ENCODE measurements around the gene DHH.
"Not testable (repeated sequence)": the region's sequence is repeated elsewhere in the genome, so short reads cannot be mapped to it uniquely, and the experiment has no call there.

The DHH gene

GRCh38 chr12:49133014-49133413, 38.4 kb upstream of the DHH start:
- H3K4me3 ChIP-seq (ENCODE audit: low read depth, low read length): peak overlapping the region; percentile 61
- TF ChIP-seq CTCF (IDR thresholded peaks at IDR 0.05; ENCODE audit: borderline replicate concordance, insufficient read depth, low read depth, low read length): no peak

GRCh38 chr12:49131894-49132461, 37.4 kb upstream of the DHH start:
- H3K4me3 ChIP-seq (ENCODE audit: low read depth, low read length): peak overlapping the region; percentile 61
- no peak for TF ChIP-seq CTCF (IDR thresholded peaks at IDR 0.05; ENCODE audit: borderline replicate concordance, insufficient read depth, low read depth, low read length)

- TF ChIP-seq CTCF (IDR thresholded peaks at IDR 0.05; ENCODE audit: borderline replicate concordance, insufficient read depth, low read depth, low read length): no peak
Measured at GRCh38 chr12:49131051-49131893, 36.7 kb upstream of the DHH start, which contains the start of gene TUBA1B. TSS of gene TUBA1B (minus strand) at chr12:49131395. CDS start at chr12:49131300, 95 bp downstream.

GRCh38 chr12:49130151-49131050, 35.8 kb upstream of the DHH start:
- TF ChIP-seq CTCF (IDR thresholded peaks at IDR 0.05; ENCODE audit: borderline replicate concordance, insufficient read depth, low read depth, low read length): peak; percentile 99
- H3K4me3 ChIP-seq (ENCODE audit: low read depth, low read length): peak overlapping the region; percentile 98

More at GRCh38 chr12:49131051-49131893, 36.7 kb upstream of the DHH start, which contains the start of gene TUBA1B:
- peak within 1 kb of the TSS; percentile 98 for H3K4me3 ChIP-seq (ENCODE audit: low read depth, low read length)

GRCh38 chr12:49129332-49130150, 34.9 kb upstream of the DHH start:
- no peak for TF ChIP-seq CTCF (IDR thresholded peaks at IDR 0.05; ENCODE audit: borderline replicate concordance, insufficient read depth, low read depth, low read length)
- peak overlapping the region; percentile 98 for H3K4me3 ChIP-seq (ENCODE audit: low read depth, low read length)

- not testable (repeated sequence) for H3K4me3 ChIP-seq (ENCODE audit: low read depth, low read length)
Measured at GRCh38 chr12:49127971-49128370, 33.4 kb upstream of the DHH start.

Data from GM12875 (cell line).